ENCODE data around the gene CFAP221.

The CFAP221 gene

GRCh38 chr2:119703526-119703925, 159.3 kb downstream of the CFAP221 start:
- no peak for DNase-seq

GRCh38 chr2:119704670-119705120, 160.4 kb downstream of the CFAP221 start:
- no peak for DNase-seq

- DNase-seq, result no peak
Observed at GRCh38 chr2:119706221-119706620, 162.0 kb downstream of the CFAP221 start.
